SU-DHL-6 (cell line): ENCODE data around the gene AXL.

Source experiments
- H2AFZ ChIP-seq: fragments of 200-600 bp; sonication (generic); 2 replicates; pipeline ENCODE4 v1.6.1; 2014; ENCODE audit warnings: low read depth, mild to moderate bottlenecking, moderate library complexity, mixed read lengths, antibody characterized with exemption, low read length; ENCODE audit not compliant: severe bottlenecking
- H3F3A ChIP-seq: fragments of 200-600 bp; shearing (Covaris generic); 2 replicates; pipeline ENCODE4 v1.6.0; 2016; ENCODE audit warnings: antibody characterized with exemption, mild to moderate bottlenecking; ENCODE audit not compliant: insufficient read depth
- H3K27ac ChIP-seq: fragments of 200-600 bp; sonication (generic); 2 replicates; pipeline ENCODE4 v1.5.1; 2016; ENCODE audit warnings: low read depth, mild to moderate bottlenecking, low read length, moderate library complexity, mixed read lengths
- H3K27me3 ChIP-seq: fragments of 200-600 bp; sonication (generic), shearing (Covaris generic); 2 replicates; pipeline ENCODE4 v1.6.0; 2014; ENCODE audit warnings: mild to moderate bottlenecking, low read length
- H3K36me3 ChIP-seq: fragments of 200-600 bp; sonication (generic); 2 replicates; pipeline ENCODE4 v1.6.1; 2014; ENCODE audit warnings: mild to moderate bottlenecking, low read length, mixed read lengths
- H3K4me2 ChIP-seq: fragments of 300-600, 200-600 bp; shearing (Covaris generic), sonication (generic); 2 replicates; pipeline ENCODE4 v1.6.0; 2014; ENCODE audit warnings: low read length, low read depth, mild to moderate bottlenecking; ENCODE audit not compliant: poor library complexity, severe bottlenecking
- H3K4me3 ChIP-seq: fragments of 200-600 bp; sonication (generic); 2 replicates; pipeline ENCODE4 v1.5.1; 2014; ENCODE audit warnings: antibody characterized with exemption, low read length, mild to moderate bottlenecking, mixed read lengths; ENCODE audit not compliant: insufficient read depth, poor library complexity, severe bottlenecking
- H3K79me2 ChIP-seq: fragments of 200-600 bp; sonication (generic); 2 replicates; pipeline ENCODE4 v1.6.1; 2014; ENCODE audit warnings: mild to moderate bottlenecking, low read length, moderate library complexity; ENCODE audit not compliant: insufficient read depth
- H3K9ac ChIP-seq: fragments of 200-600 bp; sonication (generic); 2 replicates; pipeline ENCODE4 v1.7.0; 2014; ENCODE audit warnings: mild to moderate bottlenecking, low read length
- H3K9me2 ChIP-seq: fragments of 200-600 bp; sonication (generic); replicated peaks from 2 replicates; pipeline ENCODE4 v1.6.1; 2014; ENCODE audit warnings: low read length; ENCODE audit not compliant: insufficient read depth
- H3K9me3 ChIP-seq: fragments of 200-600 bp; sonication (generic); 2 replicates; pipeline ENCODE4 v1.6.1; 2014; ENCODE audit warnings: low read length, mixed read lengths; ENCODE audit not compliant: insufficient read depth
- H4K20me1 ChIP-seq: fragments of 200-600 bp; sonication (generic); 2 replicates; pipeline ENCODE4 v1.6.1; 2014; ENCODE audit warnings: low read depth, mild to moderate bottlenecking, antibody characterized with exemption, low read length, moderate library complexity, mixed read lengths
- EZH2phosphoT487 ChIP-seq: fragments of 200-600 bp; sonication (generic), shearing (Covaris generic); conservative IDR thresholded peaks from 2 replicates; pipeline ENCODE4 v1.6.1; 2018; ENCODE audit warnings: mild to moderate bottlenecking, antibody characterized with exemption, low read length, moderate library complexity, mixed read lengths
- TF ChIP-seq, protein P1 (sequence below): fragments of 200-600 bp; sonication (generic); IDR thresholded peaks from one replicate; pipeline ENCODE4 v1.5.1; 2017; ENCODE audit warnings: antibody characterized with exemption, mild to moderate bottlenecking, low read length, moderate library complexity; ENCODE audit not compliant: insufficient read depth, poor library complexity, severe bottlenecking

AXL gene

DNA sequence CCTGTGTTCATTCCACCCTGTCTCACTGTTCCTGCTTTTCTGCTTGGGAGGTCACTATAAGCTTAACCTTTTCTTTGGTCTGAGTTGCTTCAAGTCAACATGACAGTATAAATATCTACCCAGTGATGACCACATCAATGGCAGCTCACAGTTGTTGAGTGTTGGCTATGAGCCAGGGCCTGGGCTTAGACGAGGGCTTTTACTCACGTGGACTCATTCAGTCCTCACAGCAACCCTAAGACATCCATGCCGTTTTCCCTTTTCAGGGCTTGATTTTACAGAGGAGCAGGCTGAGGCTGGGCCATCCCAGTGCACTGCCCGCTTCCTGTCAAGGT lies 80.7 kb downstream of the AXL start:
- H3K9me2 ChIP-seq = no peaks in the 10 kb centered on the region
- 0 out of 2 replicates have a peak, but pooled peaks cover 3% of the 10 kb centered on the region for H3K79me2 ChIP-seq
- no peak overlapping the region for H3K4me2 ChIP-seq
- H3K36me3 ChIP-seq = peaks cover 29% of the 10 kb centered on the region; the same call in 1 of the 2 replicates
- H3F3A ChIP-seq = 0 out of 2 replicates have a peak, but pooled peaks cover 3% of the 10 kb centered on the region
- H3K4me3 ChIP-seq = no peak overlapping the region
- no peak overlapping the region for H3K9ac ChIP-seq
- H4K20me1 ChIP-seq = peaks cover 4% of the 10 kb centered on the region; the same call in 1 of the 2 replicates
- no peak overlapping the region for H2AFZ ChIP-seq
- no peaks in the 10 kb centered on the region for H3K9me3 ChIP-seq
- no peaks in the 10 kb centered on the region for H3K27me3 ChIP-seq
- H3K27ac ChIP-seq = no peak overlapping the region
- TF ChIP-seq EZH2phosphoT487 = no peak
- TF ChIP-seq, protein P1, sequence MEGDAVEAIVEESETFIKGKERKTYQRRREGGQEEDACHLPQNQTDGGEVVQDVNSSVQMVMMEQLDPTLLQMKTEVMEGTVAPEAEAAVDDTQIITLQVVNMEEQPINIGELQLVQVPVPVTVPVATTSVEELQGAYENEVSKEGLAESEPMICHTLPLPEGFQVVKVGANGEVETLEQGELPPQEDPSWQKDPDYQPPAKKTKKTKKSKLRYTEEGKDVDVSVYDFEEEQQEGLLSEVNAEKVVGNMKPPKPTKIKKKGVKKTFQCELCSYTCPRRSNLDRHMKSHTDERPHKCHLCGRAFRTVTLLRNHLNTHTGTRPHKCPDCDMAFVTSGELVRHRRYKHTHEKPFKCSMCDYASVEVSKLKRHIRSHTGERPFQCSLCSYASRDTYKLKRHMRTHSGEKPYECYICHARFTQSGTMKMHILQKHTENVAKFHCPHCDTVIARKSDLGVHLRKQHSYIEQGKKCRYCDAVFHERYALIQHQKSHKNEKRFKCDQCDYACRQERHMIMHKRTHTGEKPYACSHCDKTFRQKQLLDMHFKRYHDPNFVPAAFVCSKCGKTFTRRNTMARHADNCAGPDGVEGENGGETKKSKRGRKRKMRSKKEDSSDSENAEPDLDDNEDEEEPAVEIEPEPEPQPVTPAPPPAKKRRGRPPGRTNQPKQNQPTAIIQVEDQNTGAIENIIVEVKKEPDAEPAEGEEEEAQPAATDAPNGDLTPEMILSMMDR = no peak

DNA sequence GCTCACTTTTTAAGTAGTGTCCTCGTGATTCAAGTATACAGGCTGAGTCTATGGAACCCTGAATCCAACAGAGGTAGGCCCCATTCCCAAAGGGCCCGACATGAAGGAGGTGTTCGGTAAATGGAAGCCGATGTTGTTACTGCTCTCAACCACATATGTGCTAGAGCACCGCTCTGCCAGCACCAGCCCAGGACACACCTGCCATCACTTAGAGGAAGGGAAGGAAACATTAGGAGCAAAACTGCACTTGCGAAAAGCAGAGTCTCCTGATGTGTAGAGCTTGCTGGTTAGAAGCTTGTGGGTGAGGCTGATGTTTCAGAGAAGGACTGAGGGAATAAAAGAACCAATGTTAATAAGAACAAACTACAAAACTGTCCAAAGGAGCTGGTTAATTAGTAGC lies 81.5 kb downstream of the AXL start:
- no peaks in the 10 kb centered on the region for H4K20me1 ChIP-seq
- no peaks in the 10 kb centered on the region for H3K9me3 ChIP-seq
- no peaks in the 10 kb centered on the region for H3K27me3 ChIP-seq
- H3K27ac ChIP-seq = no peak overlapping the region
- no peak overlapping the region for H3K9ac ChIP-seq
- no peaks in the 10 kb centered on the region for H3K79me2 ChIP-seq
- H3K36me3 ChIP-seq = peaks cover 27% of the 10 kb centered on the region; the same call in 1 of the 2 replicates
- no peaks in the 10 kb centered on the region for H3K9me2 ChIP-seq
- no peak overlapping the region for H3K4me2 ChIP-seq
- no peak for TF ChIP-seq EZH2phosphoT487
- TF ChIP-seq, protein P1 = no peak
- 0 out of 2 replicates have a peak, but pooled peaks cover 4% of the 10 kb centered on the region for H3F3A ChIP-seq
- H2AFZ ChIP-seq = no peak overlapping the region
- no peak overlapping the region for H3K4me3 ChIP-seq

DNA sequence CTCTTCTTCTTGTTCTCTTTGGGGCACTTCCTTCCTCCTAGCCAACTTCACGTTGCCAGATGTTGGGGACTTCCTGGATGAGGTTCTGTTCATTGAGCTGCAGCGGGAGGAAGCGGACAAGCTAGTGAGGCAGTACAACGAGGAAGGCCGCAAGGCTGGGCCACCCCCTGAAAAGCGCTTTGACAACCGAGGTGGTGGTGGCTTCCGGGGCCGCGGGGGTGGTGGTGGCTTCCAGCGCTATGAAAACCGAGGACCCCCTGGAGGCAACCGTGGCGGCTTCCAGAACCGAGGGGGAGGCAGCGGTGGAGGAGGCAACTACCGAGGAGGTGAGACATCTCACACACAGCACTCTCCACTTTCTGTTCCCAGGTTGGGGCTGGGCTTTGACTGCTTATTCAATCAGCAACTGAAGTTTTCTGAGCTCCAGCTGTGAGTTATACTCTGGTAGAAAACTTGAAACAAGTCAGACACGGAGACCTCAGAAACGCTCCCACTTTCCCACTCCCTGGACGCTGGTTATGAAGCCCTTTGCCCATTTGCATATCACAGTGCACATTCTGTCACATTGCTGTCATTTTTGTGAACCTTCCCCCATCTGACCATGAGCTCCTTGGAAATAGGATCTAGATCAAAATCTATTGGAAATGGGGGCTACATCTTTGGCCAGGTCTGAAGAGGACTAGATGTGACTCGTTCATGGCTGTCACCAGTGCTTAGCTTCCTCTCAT lies 83.8 kb downstream of the AXL start:
- peaks cover 18% of the 10 kb centered on the region for H3F3A ChIP-seq
- H3K27me3 ChIP-seq = no peaks in the 10 kb centered on the region
- no peaks in the 10 kb centered on the region for H3K9me3 ChIP-seq
- H3K9ac ChIP-seq = no peak overlapping the region
- H3K27ac ChIP-seq = no peak overlapping the region
- peaks cover 27% of the 10 kb centered on the region for H3K36me3 ChIP-seq
- H3K4me3 ChIP-seq = no peak overlapping the region
- H3K4me2 ChIP-seq = no peak overlapping the region
- TF ChIP-seq EZH2phosphoT487 = no peak
- TF ChIP-seq, protein P1 = no peak
- no peaks in the 10 kb centered on the region for H3K9me2 ChIP-seq
- H4K20me1 ChIP-seq = no peaks in the 10 kb centered on the region
- no peaks in the 10 kb centered on the region for H3K79me2 ChIP-seq
- no peak overlapping the region for H2AFZ ChIP-seq
